K562 (cell line): Measurements from ENCODE around the gene PITPNM1. TPM values are rescaled to one million over a fixed set of nuclear protein-coding genes. Genes with fewer than 3 reads are reported as not detected.

Experiments
- CBX2 ChIP-seq: fragments of 200-600 bp; sonication (generic); IDR thresholded peaks from one replicate; pipeline ENCODE4 v1.6.1; 2012; ENCODE audit warnings: mild to moderate bottlenecking, low read length, inconsistent platforms; ENCODE audit not compliant: insufficient read depth, poor library complexity, severe bottlenecking
- CREM ChIP-seq: IDR thresholded peaks from 2 replicates; pipeline ENCODE4 v1.6.1; 2014; ENCODE audit warnings: antibody characterized with exemption, low read depth
- GABPA ChIP-seq: fragments of 200-800 bp; sonication (Bioruptor generic); conservative IDR thresholded peaks from 2 replicates; pipeline ENCODE4 v1.6.1; 2016; ENCODE audit warnings: low read depth, missing genetic modification characterization, missing compliant biosample characterization
- KDM2B ChIP-seq: fragments of 250-450 bp; sonication (Bioruptor Pico); IDR thresholded peaks from 2 replicates; pipeline ENCODE4 v1.8.0; 2021; ENCODE audit warnings: mild to moderate bottlenecking, moderate library complexity
- L3MBTL2 ChIP-seq: fragments of 450-650 bp; IDR thresholded peaks from 2 replicates; pipeline ENCODE4 v1.6.1; 2016; ENCODE audit warnings: mild to moderate bottlenecking, moderate library complexity
- NFE2L1 ChIP-seq: fragments of 450-650 bp; IDR thresholded peaks from 2 replicates; pipeline ENCODE4 v1.6.1; 2016; ENCODE audit warnings: missing genetic modification characterization, low read depth, mild to moderate bottlenecking, missing compliant biosample characterization, moderate library complexity, borderline replicate concordance
- NONO ChIP-seq, 2 experiments: fragments of 200-400 bp in 1 of 2; fragments of 450-650 bp in 1 of 2; formaldehyde crosslinking in 1 of 2; IDR thresholded peaks; 2 replicates each; pipeline ENCODE4 v1.6.1; 2017; ENCODE audit warnings: low read depth in 2 of 2, mild to moderate bottlenecking in 2 of 2, moderate library complexity in 2 of 2, low read length in 1 of 2
- PHF20 ChIP-seq: fragments of 450-650 bp; IDR thresholded peaks from 2 replicates; pipeline ENCODE4 v1.6.1; 2018; ENCODE audit not compliant: partially characterized antibody
- POLR2A ChIP-seq: fragments of 450-650 bp; conservative IDR thresholded peaks from 2 replicates; pipeline ENCODE4 v1.6.1; 2016
- PTBP1 ChIP-seq: fragments of 200-400 bp; formaldehyde crosslinking; IDR thresholded peaks from 2 replicates; pipeline ENCODE4 v1.6.1; 2017; ENCODE audit warnings: low read depth, low read length
- RB1 ChIP-seq: fragments of 450-650 bp; IDR thresholded peaks from 2 replicates; pipeline ENCODE4 v1.6.1; 2017; ENCODE audit warnings: low read depth, mild to moderate bottlenecking
- RUNX1 ChIP-seq: sonication (generic); IDR thresholded peaks from 2 replicates; pipeline ENCODE4 v1.6.1; 2016; ENCODE audit warnings: antibody characterized with exemption, low read depth
- SMAD4 ChIP-seq: fragments of 250-450 bp; sonication (Bioruptor Pico); conservative IDR thresholded peaks from 2 replicates; pipeline ENCODE4 v1.8.0; 2021; ENCODE audit warnings: inconsistent platforms, mild to moderate bottlenecking, moderate library complexity
- TEAD2 ChIP-seq: fragments of 450-650 bp; IDR thresholded peaks from 2 replicates; pipeline ENCODE4 v1.6.1; 2016; ENCODE audit warnings: missing genetic modification characterization, control low read depth, missing compliant biosample characterization
- ZHX1 ChIP-seq: fragments of 150-350 bp; conservative IDR thresholded peaks from 2 replicates; pipeline ENCODE4 v1.6.1; 2014; ENCODE audit warnings: low read length
- ZNF589 ChIP-seq: fragments of 200-800 bp; sonication (Bioruptor generic); IDR thresholded peaks from 2 replicates; pipeline ENCODE4 v1.6.1; 2016; ENCODE audit warnings: low read depth, missing genetic modification characterization, missing compliant biosample characterization
- polyA plus RNA-seq, 8 experiments: library from polyadenylated mRNA; depleted of rRNA in 4 of 8; stranded (reverse) in 5 of 8; unstranded in 3 of 8; fragments of >200 nt; fragmentation: Nextera tagmentation in 2 of 8; fragmentation: Illumina TruSeq in 1 of 8; extraction: Ambion mirVana in 2 of 8; extraction: Trizol in 1 of 8; gene quantifications; 2 replicates each; pipeline versions ENCODE4 v1.2.1 to v1.2.3, GENCODE V29; 2011 to 2014; ENCODE audit warnings: inconsistent platforms in 1 of 8, missing spikeins in 1 of 8
- total RNA-seq, 7 experiments: library from RNA; depleted of rRNA in 6 of 7; stranded (reverse); fragments of >200 nt in 6 of 7; fragmentation: Illumina TruSeq in 2 of 7; extraction: Trizol in 2 of 7; gene quantifications; 2 replicates each; pipeline versions ENCODE4 v1.2.1 to v1.2.3, GENCODE V29; 2011 to 2021; ENCODE audit warnings: low replicate concordance in 1 of 7
- TF ChIP-seq, protein P1 (sequence below), 2 experiments: fragments of 250-450 bp in 1 of 2; fragments of 450-650 bp in 1 of 2; sonication (Bioruptor Pico) in 1 of 2; IDR thresholded peaks; 2 replicates each; pipeline versions ENCODE4 v1.6.1 to v1.8.0; 2016 to 2021; ENCODE audit warnings: mild to moderate bottlenecking in 2 of 2, moderate library complexity in 2 of 2, missing compliant biosample characterization in 1 of 2, missing genetic modification characterization in 1 of 2
- TF ChIP-seq, protein P2 (sequence below): sonication (generic); formaldehyde crosslinking; IDR thresholded peaks from 2 replicates; pipeline ENCODE4 v1.8.0; 2022; ENCODE audit warnings: missing genetic modification reagents, mild to moderate bottlenecking, moderate library complexity, borderline replicate concordance
- TF ChIP-seq, protein P3 (sequence below): sonication (generic); formaldehyde crosslinking; IDR thresholded peaks from 2 replicates; pipeline ENCODE4 v1.8.0; 2022; ENCODE audit warnings: mild to moderate bottlenecking, missing genetic modification reagents

The PITPNM1 gene
- total and polyA plus RNA-seq, 9 of the 15 experiments (the other 6 are each of a cell fraction or from before 2014, with no cell fraction given) = 0.11 to 53.7 (median 16.0) TPM

GRCh38 chr11:67468759-67469507 lies 36.2 kb downstream of the PITPNM1 start, which contains the start of gene TMEM134 (continued):
- peak; percentile 82 for TF ChIP-seq RB1
- TF ChIP-seq CBX2 = no peak
- TF ChIP-seq SMAD4 (CRISPR knock-in tag) = peak; percentile 82
- TF ChIP-seq, protein P1, sequence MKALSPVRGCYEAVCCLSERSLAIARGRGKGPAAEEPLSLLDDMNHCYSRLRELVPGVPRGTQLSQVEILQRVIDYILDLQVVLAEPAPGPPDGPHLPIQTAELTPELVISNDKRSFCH (CRISPR knock-in tag; IDR thresholded peaks at IDR 0.05) = no peak
- TF ChIP-seq, protein P1 (tag; IDR thresholded peaks at IDR 0.05) = no peak
- TF ChIP-seq POLR2A = peak; percentile 82
- no peak for TF ChIP-seq ZNF589 (CRISPR knock-in tag)
- TF ChIP-seq L3MBTL2 = peak; percentile 51; the same call in 1 of the 2 replicates
- no peak for TF ChIP-seq RUNX1
- peak; percentile 86; the same call in 1 of the 2 replicates for TF ChIP-seq KDM2B (CRISPR knock-in tag)
- TF ChIP-seq CREM = peak; percentile 93
- peak in 1 of 2 experiments; percentile 57; a peak in 2 of 4 replicates for TF ChIP-seq NONO (IDR thresholded peaks at IDR 0.05; ENCODE audit: low read depth in 2 of 2, low read length in 1 of 2)
- TF ChIP-seq ZHX1 = 0 out of 2 replicates have a peak, but pooled peaks have one; percentile 69
- TF ChIP-seq PTBP1 = no peak
- TF ChIP-seq NFE2L1 (tag) = no peak
- TF ChIP-seq PHF20 = peak; percentile 83
- TF ChIP-seq TEAD2 = no peak
- TF ChIP-seq GABPA (tag) = 0 out of 2 replicates have a peak, but pooled peaks have one; percentile 42
- TF ChIP-seq, protein P2, sequence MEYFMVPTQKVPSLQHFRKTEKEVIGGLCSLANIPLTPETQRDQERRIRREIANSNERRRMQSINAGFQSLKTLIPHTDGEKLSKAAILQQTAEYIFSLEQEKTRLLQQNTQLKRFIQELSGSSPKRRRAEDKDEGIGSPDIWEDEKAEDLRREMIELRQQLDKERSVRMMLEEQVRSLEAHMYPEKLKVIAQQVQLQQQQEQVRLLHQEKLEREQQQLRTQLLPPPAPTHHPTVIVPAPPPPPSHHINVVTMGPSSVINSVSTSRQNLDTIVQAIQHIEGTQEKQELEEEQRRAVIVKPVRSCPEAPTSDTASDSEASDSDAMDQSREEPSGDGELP (CRISPR knock-in tag) = peak; percentile 91
- TF ChIP-seq, protein P3, sequence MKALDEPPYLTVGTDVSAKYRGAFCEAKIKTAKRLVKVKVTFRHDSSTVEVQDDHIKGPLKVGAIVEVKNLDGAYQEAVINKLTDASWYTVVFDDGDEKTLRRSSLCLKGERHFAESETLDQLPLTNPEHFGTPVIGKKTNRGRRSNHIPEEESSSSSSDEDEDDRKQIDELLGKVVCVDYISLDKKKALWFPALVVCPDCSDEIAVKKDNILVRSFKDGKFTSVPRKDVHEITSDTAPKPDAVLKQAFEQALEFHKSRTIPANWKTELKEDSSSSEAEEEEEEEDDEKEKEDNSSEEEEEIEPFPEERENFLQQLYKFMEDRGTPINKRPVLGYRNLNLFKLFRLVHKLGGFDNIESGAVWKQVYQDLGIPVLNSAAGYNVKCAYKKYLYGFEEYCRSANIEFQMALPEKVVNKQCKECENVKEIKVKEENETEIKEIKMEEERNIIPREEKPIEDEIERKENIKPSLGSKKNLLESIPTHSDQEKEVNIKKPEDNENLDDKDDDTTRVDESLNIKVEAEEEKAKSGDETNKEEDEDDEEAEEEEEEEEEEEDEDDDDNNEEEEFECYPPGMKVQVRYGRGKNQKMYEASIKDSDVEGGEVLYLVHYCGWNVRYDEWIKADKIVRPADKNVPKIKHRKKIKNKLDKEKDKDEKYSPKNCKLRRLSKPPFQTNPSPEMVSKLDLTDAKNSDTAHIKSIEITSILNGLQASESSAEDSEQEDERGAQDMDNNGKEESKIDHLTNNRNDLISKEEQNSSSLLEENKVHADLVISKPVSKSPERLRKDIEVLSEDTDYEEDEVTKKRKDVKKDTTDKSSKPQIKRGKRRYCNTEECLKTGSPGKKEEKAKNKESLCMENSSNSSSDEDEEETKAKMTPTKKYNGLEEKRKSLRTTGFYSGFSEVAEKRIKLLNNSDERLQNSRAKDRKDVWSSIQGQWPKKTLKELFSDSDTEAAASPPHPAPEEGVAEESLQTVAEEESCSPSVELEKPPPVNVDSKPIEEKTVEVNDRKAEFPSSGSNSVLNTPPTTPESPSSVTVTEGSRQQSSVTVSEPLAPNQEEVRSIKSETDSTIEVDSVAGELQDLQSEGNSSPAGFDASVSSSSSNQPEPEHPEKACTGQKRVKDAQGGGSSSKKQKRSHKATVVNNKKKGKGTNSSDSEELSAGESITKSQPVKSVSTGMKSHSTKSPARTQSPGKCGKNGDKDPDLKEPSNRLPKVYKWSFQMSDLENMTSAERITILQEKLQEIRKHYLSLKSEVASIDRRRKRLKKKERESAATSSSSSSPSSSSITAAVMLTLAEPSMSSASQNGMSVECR (CRISPR knock-in tag) = peak; percentile 90
